BJ (cell line): ENCODE measurements around the gene BAZ2B. TPM values are rescaled to one million over a fixed set of nuclear protein-coding genes. Genes with fewer than 3 reads are reported as not detected.

ENCODE experiments used
- CTCF ChIA-PET: fragments of 350-600 bp; formaldehyde crosslinking; extraction: SDS; loops from one replicate; lab custom pipeline; 2021; ENCODE audit warnings: antibody characterized with exemption, inconsistent platforms; lab: Yijun Ruan, JAX
- POLR2A ChIA-PET: fragments of 300-600 bp; sonication (Branson Sonifier 250); formaldehyde crosslinking; extraction: SDS; loops from one replicate; lab custom pipeline; 2021; ENCODE audit warnings: antibody characterized with exemption; lab: Charles Lee
- DNase-seq: peaks from one replicate; pipeline ENCODE4 v3.0.0-alpha.2; 2011; ENCODE audit warnings: low read depth
- H3K27me3 ChIP-seq: 2 replicates; pipeline ENCODE4 v1.6.0; 2011; ENCODE audit warnings: low read length; ENCODE audit not compliant: control insufficient read depth, insufficient read depth
- H3K36me3 ChIP-seq: 2 replicates; pipeline ENCODE4 v1.5.1; 2011; ENCODE audit warnings: low read length; ENCODE audit not compliant: control insufficient read depth, insufficient read depth
- H3K4me3 ChIP-seq: 2 replicates; pipeline ENCODE4 v1.5.1; 2011; ENCODE audit warnings: low read depth, mild to moderate bottlenecking, control low read depth, low read length
- CTCF ChIP-seq: IDR thresholded peaks from 2 replicates; pipeline ENCODE4 v1.5.1; 2011; ENCODE audit warnings: low read depth, mild to moderate bottlenecking, control low read depth, inconsistent platforms, low read length, moderate library complexity; ENCODE audit not compliant: insufficient read depth
- polyA plus RNA-seq: library from polyadenylated mRNA; depleted of rRNA; stranded (reverse); fragments of >200 nt; gene quantifications from 2 replicates; pipeline ENCODE4 v1.2.3, GENCODE V29; 2011

BAZ2B gene
- polyA plus RNA-seq, 1 experiment: 16.0 TPM

GRCh38 chr2:159456500-159457426 lies 159.6 kb downstream of the BAZ2B start:
- ChIA-PET CTCF (no interaction called here), POLR2A (no interaction called here)
- Histone ChIP-seq H3K27me3 (no peaks in the 10 kb centered on the region), H3K36me3 (no peaks in the 10 kb centered on the region), H3K4me3 (no peak overlapping the region)
- DNase-seq: no peak
- TF ChIP-seq CTCF: no peak

GRCh38 chr2:159455330-159455918 lies 160.9 kb downstream of the BAZ2B start:
- CTCF ChIA-PET: no interaction called here
- no peaks in the 10 kb centered on the region for H3K36me3 ChIP-seq
- TF ChIP-seq CTCF: no peak
- no peaks in the 10 kb centered on the region for H3K27me3 ChIP-seq
- no peak overlapping the region for H3K4me3 ChIP-seq
- DNase-seq: peak; percentile 1
- POLR2A ChIA-PET: interaction anchor here (0.6 kb wide), 1 partner anchor 12 kb away, joined by 8 read pairs; no protein-coding TSS in a partner anchor

GRCh38 chr2:159454185-159454584 lies 162.2 kb downstream of the BAZ2B start:
- ChIA-PET POLR2A (no interaction called here), CTCF (no interaction called here)
- no peak for DNase-seq
- no peak for TF ChIP-seq CTCF
- H3K27me3 ChIP-seq: no peaks in the 10 kb centered on the region
- H3K36me3 ChIP-seq: no peaks in the 10 kb centered on the region
- H3K4me3 ChIP-seq: no peak overlapping the region

GRCh38 chr2:159450180-159450579 lies 166.2 kb downstream of the BAZ2B start:
- H3K27me3 ChIP-seq: no peaks in the 10 kb centered on the region
- peaks cover 1% of the 10 kb centered on the region; the same call in 1 of the 2 replicates for H3K36me3 ChIP-seq
- CTCF ChIA-PET: interaction anchor here (0.6 to 1.1 kb wide), 3 partner anchors 11 to 309 kb away, joined by 3 to 4 read pairs (median 3); no protein-coding TSS in a partner anchor
- DNase-seq: no peak
- POLR2A ChIA-PET: no interaction called here
- no peak for TF ChIP-seq CTCF
- H3K4me3 ChIP-seq: no peak overlapping the region

GRCh38 chr2:159449504-159450124 lies 166.7 kb downstream of the BAZ2B start:
- Histone ChIP-seq H3K27me3 (no peaks in the 10 kb centered on the region), H3K36me3 (peaks cover 1% of the 10 kb centered on the region; the same call in 1 of the 2 replicates), H3K4me3 (no peak overlapping the region)
- ChIA-PET CTCF (no interaction called here), POLR2A (no interaction called here)
- no peak for DNase-seq
- TF ChIP-seq CTCF: no peak
